Inflammatory macrophage (primary cell): Measurements from ENCODE around the gene SPOCK1.

Experiments
- DNase-seq, 2 donors: peaks; one replicate each; pipeline ENCODE4 v3.0.0-alpha.2; 2020 to 2022

SPOCK1 gene

GRCh38 chr5:137055271-137055872 is 443.8 kb downstream of the SPOCK1 start:
- no peak for DNase-seq

GRCh38 chr5:137054792-137055191 is 444.3 kb downstream of the SPOCK1 start:
- no peak for DNase-seq

- DNase-seq, result no peak
Observed at GRCh38 chr5:137054335-137054734, 444.8 kb downstream of the SPOCK1 start.

GRCh38 chr5:137051161-137051560 is 448.0 kb downstream of the SPOCK1 start:
- DNase-seq, result no peak

GRCh38 chr5:137040641-137041340 is 458.3 kb downstream of the SPOCK1 start:
- DNase-seq, result no peak

- DNase-seq, result no peak
Observed at GRCh38 chr5:137040024-137040423, 459.1 kb downstream of the SPOCK1 start.

GRCh38 chr5:137037848-137038247 is 461.3 kb downstream of the SPOCK1 start:
- DNase-seq, result no peak

- DNase-seq, result no peak
Observed at GRCh38 chr5:137036640-137037039, 462.5 kb downstream of the SPOCK1 start.

- no peak for DNase-seq
Observed at GRCh38 chr5:137035480-137035878, 463.6 kb downstream of the SPOCK1 start.

GRCh38 chr5:137034764-137035479 is 464.2 kb downstream of the SPOCK1 start:
- DNase-seq, result no peak

GRCh38 chr5:137034213-137034612 is 464.9 kb downstream of the SPOCK1 start:
- DNase-seq, result no peak

GRCh38 chr5:137032929-137033328 is 466.2 kb downstream of the SPOCK1 start:
- no peak for DNase-seq

- DNase-seq, result no peak
Observed at GRCh38 chr5:137027758-137028157, 471.4 kb downstream of the SPOCK1 start.

GRCh38 chr5:137026296-137026695 is 472.8 kb downstream of the SPOCK1 start:
- DNase-seq, result no peak

GRCh38 chr5:137024044-137024443 is 475.1 kb downstream of the SPOCK1 start:
- DNase-seq, result no peak

- DNase-seq, result no peak
Observed at GRCh38 chr5:137023371-137023770, 475.8 kb downstream of the SPOCK1 start.

GRCh38 chr5:137022725-137023124 is 476.4 kb downstream of the SPOCK1 start:
- DNase-seq, result no peak

GRCh38 chr5:137022043-137022442 is 477.1 kb downstream of the SPOCK1 start:
- no peak for DNase-seq

- DNase-seq, result no peak
Observed at GRCh38 chr5:137019229-137019628, 479.9 kb downstream of the SPOCK1 start.

- DNase-seq, result no peak
Observed at GRCh38 chr5:137016783-137017324, 482.3 kb downstream of the SPOCK1 start.

GRCh38 chr5:137015540-137016116 is 483.5 kb downstream of the SPOCK1 start:
- no peak for DNase-seq

- DNase-seq, result no peak
Observed at GRCh38 chr5:137014731-137015130, 484.4 kb downstream of the SPOCK1 start.

GRCh38 chr5:137010226-137010625 is 488.9 kb downstream of the SPOCK1 start:
- DNase-seq, result no peak
